Activated T-cell treated with anti-CD3 and anti-CD28 coated beads for 4 hours (primary cell): ENCODE results near the gene PGGHG.
"Not testable (repeated sequence)": the region's sequence is repeated elsewhere in the genome, so short reads cannot be mapped to it uniquely, and the experiment has no call there.

Experiments used
- DNase-seq: peaks from one replicate; pipeline ENCODE4 v3.0.0-alpha.2; 2020

PGGHG gene

DNA sequence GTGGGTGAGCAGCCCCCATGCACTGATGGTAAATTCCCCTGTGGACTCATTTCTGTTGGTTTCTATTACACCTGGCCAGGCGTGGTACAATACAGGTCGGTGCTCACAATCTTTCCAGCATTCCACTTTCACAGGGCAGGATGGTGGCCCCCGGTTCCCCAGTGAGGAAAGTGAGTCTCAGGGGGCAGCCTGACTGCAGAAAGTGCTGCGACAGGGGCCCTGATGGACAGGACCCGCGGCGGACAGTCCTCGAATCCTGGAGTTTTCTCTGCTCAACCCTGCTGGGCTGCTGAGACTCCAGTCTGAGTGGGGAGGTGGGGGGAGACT lies 3.1 kb upstream of the PGGHG start:
- DNase-seq = no peak

GRCh38 chr11:286977-287820 lies 1.7 kb upstream of the PGGHG start:
- not testable (repeated sequence) for DNase-seq

DNA sequence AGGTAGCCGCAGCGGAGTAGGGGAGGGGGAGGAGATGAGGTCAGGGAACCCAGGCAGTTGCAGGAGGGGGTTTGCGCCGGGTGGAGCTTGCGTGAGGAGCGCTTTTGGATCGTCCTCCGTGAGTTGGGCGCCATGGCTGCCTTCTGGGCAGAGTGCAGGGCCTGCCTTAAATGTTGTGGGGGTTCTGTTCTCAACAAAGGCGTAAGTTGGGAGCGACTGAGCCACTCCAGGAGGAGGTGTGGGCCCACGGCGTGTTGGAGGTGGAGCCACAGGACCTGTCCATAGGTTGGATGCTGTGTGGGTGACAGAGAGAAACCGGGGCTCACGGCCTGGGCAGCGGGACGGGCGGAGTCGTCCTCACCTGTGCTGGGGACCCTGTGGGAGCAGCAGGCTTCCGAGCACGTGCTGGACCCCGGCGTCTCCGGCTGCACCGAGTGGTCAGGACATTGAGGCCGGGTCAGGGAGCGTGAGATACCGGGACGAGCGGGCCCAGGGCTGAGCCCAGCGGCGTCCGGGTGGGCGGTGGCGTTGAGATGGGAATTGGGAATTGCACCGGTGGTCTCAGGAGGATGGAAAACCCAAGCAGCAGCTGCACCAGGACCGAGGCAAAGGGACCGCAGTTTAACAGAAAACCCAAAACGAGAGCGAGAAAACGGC lies 977 bp upstream of the PGGHG start:
- DNase-seq = no peak

DNA sequence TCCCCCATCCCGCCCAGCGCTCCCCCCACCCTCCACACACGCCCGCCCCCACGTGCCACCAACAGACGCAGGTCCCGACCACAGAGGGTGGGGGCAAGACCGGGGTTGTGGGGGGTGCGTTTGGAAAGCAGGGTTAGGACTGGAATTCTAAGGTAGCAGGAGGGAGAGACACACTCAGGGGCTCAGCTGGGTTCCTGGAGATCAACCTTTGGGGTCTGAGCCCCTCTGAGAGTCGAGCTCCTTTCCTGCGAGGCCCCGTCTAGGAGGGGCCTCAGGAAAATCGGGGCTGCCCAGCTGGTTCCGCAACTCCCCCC lies 429 bp downstream of the PGGHG start:
- DNase-seq = peak; percentile 45

- DNase-seq = no peak
These were observed 1.0 kb downstream of the PGGHG start for GRCh38 chr11:289712-290620.

GRCh38 chr11:290621-291231 lies 1.8 kb downstream of the PGGHG start:
- no peak for DNase-seq

GRCh38 chr11:291281-292210 lies 2.6 kb downstream of the PGGHG start:
- DNase-seq = no peak

- no peak for DNase-seq
These were observed 3.5 kb downstream of the PGGHG start for GRCh38 chr11:292211-293121.

GRCh38 chr11:293271-293851 lies 4.4 kb downstream of the PGGHG start:
- DNase-seq = no peak

- no peak for DNase-seq
These were observed 5.1 kb downstream of the PGGHG start for GRCh38 chr11:293852-294661.

DNA sequence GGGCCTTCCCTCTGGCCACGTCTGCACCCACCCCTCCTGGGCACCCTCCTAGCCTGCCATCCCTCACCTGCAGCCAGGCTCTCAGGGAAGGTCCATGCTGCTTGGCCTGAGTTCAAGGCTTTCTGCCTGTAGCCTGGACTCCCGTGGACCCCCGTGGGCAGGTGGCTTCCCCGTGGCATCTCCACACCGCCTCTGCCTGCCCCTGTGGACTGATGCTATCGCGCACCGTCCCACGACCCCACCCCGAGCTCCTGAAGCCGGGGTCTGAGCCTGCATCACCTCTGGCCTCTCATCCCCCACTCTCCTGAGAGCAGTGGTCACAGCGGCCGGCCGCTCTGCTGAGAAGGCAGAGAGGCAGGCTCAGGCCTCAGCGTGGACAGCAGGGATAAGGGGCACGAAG lies 5.9 kb downstream of the PGGHG start:
- no peak for DNase-seq

- DNase-seq = no peak
These were observed 6.6 kb downstream of the PGGHG start for GRCh38 chr11:295351-296170.

- DNase-seq = no peak
These were observed 7.5 kb downstream of the PGGHG start for GRCh38 chr11:296171-297050.

DNA sequence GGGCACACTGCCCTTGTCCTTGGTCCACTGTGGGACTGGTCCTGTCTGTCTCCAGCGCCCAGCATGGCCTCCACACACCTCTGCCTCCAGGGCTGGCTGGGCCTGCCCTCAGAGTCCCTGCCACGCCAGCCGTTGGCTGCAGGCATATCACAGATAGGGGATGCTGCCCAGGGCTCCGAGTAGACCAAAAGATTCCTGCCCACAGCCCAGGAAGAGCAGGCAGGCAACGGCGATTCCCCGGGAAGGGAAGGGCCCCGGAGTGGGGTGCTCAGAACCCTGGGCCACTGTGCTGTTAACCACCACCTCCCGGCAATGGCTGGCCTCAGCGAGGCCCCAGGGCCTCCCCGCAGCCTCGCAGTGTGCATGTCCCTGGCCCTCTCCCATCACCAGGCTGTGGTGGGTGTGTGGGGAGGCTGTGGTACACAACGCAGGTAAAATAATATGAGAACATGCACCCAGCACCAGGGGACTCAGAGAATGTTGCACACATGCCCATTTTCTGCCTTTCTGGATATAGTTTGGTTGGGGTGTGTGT lies 8.2 kb downstream of the PGGHG start:
- DNase-seq = no peak

GRCh38 chr11:297586-298405 lies 8.9 kb downstream of the PGGHG start:
- DNase-seq = no peak

DNA sequence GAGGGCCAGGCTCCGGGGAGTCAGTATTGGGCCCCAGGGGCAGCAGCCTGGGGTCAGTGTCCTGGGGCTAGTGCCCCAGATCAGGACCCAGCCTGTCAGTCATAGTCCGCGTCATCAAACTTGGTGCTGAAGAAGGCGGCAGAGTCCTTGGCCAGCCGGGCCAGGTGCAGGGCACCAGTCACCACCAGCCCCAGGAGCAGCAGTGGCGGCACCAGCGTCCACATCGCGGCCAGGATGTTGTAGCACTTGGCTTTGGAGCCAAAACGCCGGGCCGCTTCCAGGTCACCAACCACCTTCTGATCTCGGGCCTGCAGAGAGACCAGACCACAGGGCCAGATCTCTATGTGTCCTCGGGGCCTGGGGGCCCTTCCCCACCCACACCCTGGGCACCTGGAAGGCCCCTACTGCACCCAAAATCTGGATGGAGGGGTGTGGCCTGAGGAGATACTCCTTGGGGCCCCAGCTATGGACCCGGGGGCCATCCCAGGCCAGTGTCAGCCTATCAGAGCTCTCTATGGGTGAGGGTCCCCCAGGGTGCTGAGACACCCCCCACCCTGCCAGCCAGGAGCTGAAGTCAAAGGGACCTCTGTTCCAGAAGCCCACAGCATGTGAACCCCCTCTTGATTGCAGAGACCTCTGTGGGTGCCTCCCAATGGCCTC lies 9.6 kb downstream of the PGGHG start:
- no peak for DNase-seq
